ENCODE data around the gene LAMC1.

- TF ChIP-seq CTCF (optimal IDR thresholded peaks at IDR 0.05 in 1 of 3, IDR thresholded peaks at IDR 0.05 in 1 of 3, conservative IDR thresholded peaks at IDR 0.05 in 1 of 3; ENCODE audit: extremely low read depth in 1 of 3, insufficient read depth in 2 of 3, low read length in 3 of 3) (no peak), EZH2 (IDR thresholded peaks at IDR 0.05; ENCODE audit: low read length) (no peak)
Observed at GRCh38 chr1:183180218-183180617, 157.0 kb downstream of the LAMC1 start.

Measured in keratinocyte (primary cell).